ENCODE data around the gene UBR1.

GRCh38 chr15:43081283-43081682 lies 24.6 kb downstream of the UBR1 start:
- no peak for TF ChIP-seq RAD21 (IDR thresholded peaks at IDR 0.05; ENCODE audit: low read depth)
- TF ChIP-seq CEBPB (IDR thresholded peaks at IDR 0.05) = no peak

All from Ishikawa (cell line).